Vagina (tissue), 2 donors: ENCODE data around the gene SPOCK1. TPM values are rescaled to one million over a fixed set of nuclear protein-coding genes. Genes with fewer than 3 reads are reported as not detected.

Source experiments
- DNase-seq, 2 donors: peaks; one replicate each; pipeline ENCODE4 v3.0.0-alpha.2; 2017; ENCODE audit errors: extremely low spot score in 2 of 2
- H3K27ac ChIP-seq: fragments of 200-600 bp; sonication (generic); one replicate; pipeline ENCODE4 v1.5.1; 2019
- H3K27me3 ChIP-seq: fragments of 200-600 bp; sonication (generic); one replicate; pipeline ENCODE4 v1.5.1; 2019
- H3K36me3 ChIP-seq, 2 donors: fragments of 200-600 bp; sonication (generic); one replicate each; pipeline ENCODE4 v1.5.1; 2017 to 2019
- H3K4me1 ChIP-seq: fragments of 200-600 bp; sonication (generic); one replicate; pipeline ENCODE4 v1.5.1; 2019
- H3K4me3 ChIP-seq, 2 donors: fragments of 200-600 bp; sonication (generic); 1 replicate in 1 of 2; 2 replicates in 1 of 2; pipeline ENCODE4 v1.5.1; 2016 to 2019
- H3K9me3 ChIP-seq: fragments of 200-600 bp; sonication (generic); one replicate; pipeline ENCODE4 v1.5.1; 2019
- CTCF ChIP-seq, 3 experiments: fragments of 450-650 bp in 2 of 3; fragments of 200-600 bp in 1 of 3; sonication (generic) in 1 of 3; IDR thresholded peaks; one replicate each; pipeline ENCODE4 v1.5.1; 2017 to 2019; ENCODE audit warnings: antibody characterized with exemption in 3 of 3, mild to moderate bottlenecking in 2 of 3, moderate library complexity in 2 of 3
- POLR2A ChIP-seq, 2 donors: fragments of 450-650 bp; IDR thresholded peaks; one replicate each; pipeline ENCODE4 v1.6.1; 2017; ENCODE audit warnings: antibody characterized with exemption in 2 of 2, mild to moderate bottlenecking in 2 of 2, moderate library complexity in 2 of 2
- POLR2AphosphoS5 ChIP-seq, 2 donors: sonication (generic); formaldehyde crosslinking; IDR thresholded peaks; one replicate each; pipeline ENCODE4 v1.9.0; 2017; ENCODE audit warnings: antibody characterized with exemption in 2 of 2, mild to moderate bottlenecking in 2 of 2, low read depth in 1 of 2; ENCODE audit not compliant: insufficient read depth in 1 of 2
- intact Hi-C: fragments of 100-400 bp; cut with DNase I; formaldehyde crosslinking; loops from one replicate; pipeline ENCODE4 v1.15.1; 2023
- total RNA-seq: library from RNA; depleted of rRNA; stranded (reverse); fragments of >200 nt; gene quantifications from one replicate; pipeline ENCODE4 v1.2.3, GENCODE V29; 2016

The SPOCK1 gene
- total RNA-seq, 1 donor from 2014 or later: 70.7 TPM

GRCh38 chr5:136984772-136985446 is 514.2 kb downstream of the SPOCK1 start:
- intact Hi-C loops: no loop called here
- no peak for DNase-seq
- H3K36me3 ChIP-seq: no peaks in the 10 kb centered on the region
- H3K4me1 ChIP-seq: no peaks in the 10 kb centered on the region
- no peak overlapping the region for H3K27ac ChIP-seq
- H3K27me3 ChIP-seq: no peaks in the 10 kb centered on the region
- no peaks in the 10 kb centered on the region for H3K9me3 ChIP-seq
- TF ChIP-seq POLR2A (IDR thresholded peaks at IDR 0.05): no peak
- TF ChIP-seq CTCF (IDR thresholded peaks at IDR 0.05): no peak
- TF ChIP-seq POLR2AphosphoS5 (IDR thresholded peaks at IDR 0.05; ENCODE audit: insufficient read depth in 1 of 2, low read depth in 1 of 2): no peak
- H3K4me3 ChIP-seq: no peak overlapping the region

GRCh38 chr5:136981936-136982335 is 517.2 kb downstream of the SPOCK1 start:
- H3K27ac ChIP-seq: no peak overlapping the region
- H3K4me1 ChIP-seq: no peaks in the 10 kb centered on the region
- no peak for TF ChIP-seq CTCF (IDR thresholded peaks at IDR 0.05)
- TF ChIP-seq POLR2AphosphoS5 (IDR thresholded peaks at IDR 0.05; ENCODE audit: insufficient read depth in 1 of 2, low read depth in 1 of 2): no peak
- no peak for TF ChIP-seq POLR2A (IDR thresholded peaks at IDR 0.05)
- no peaks in the 10 kb centered on the region for H3K9me3 ChIP-seq
- intact Hi-C loops: no loop called here
- no peaks in the 10 kb centered on the region for H3K27me3 ChIP-seq
- no peak overlapping the region for H3K4me3 ChIP-seq
- H3K36me3 ChIP-seq: no peaks in the 10 kb centered on the region
- DNase-seq: no peak

- DNase-seq: no peak
- Histone ChIP-seq H3K4me1 (no peaks in the 10 kb centered on the region), H3K9me3 (no peaks in the 10 kb centered on the region), H3K27me3 (no peaks in the 10 kb centered on the region), H3K27ac (no peak overlapping the region), H3K36me3 (no peaks in the 10 kb centered on the region), H3K4me3 (no peak overlapping the region)
- intact Hi-C loops: no loop called here
- no peak for TF ChIP-seq POLR2AphosphoS5 (IDR thresholded peaks at IDR 0.05; ENCODE audit: insufficient read depth in 1 of 2, low read depth in 1 of 2)
- no peak for TF ChIP-seq CTCF (IDR thresholded peaks at IDR 0.05)
- TF ChIP-seq POLR2A (IDR thresholded peaks at IDR 0.05): no peak
These were observed 520.0 kb downstream of the SPOCK1 start for GRCh38 chr5:136979131-136979530.

- H3K4me3 ChIP-seq: no peak overlapping the region
- no peaks in the 10 kb centered on the region for H3K27me3 ChIP-seq
- intact Hi-C loops: no loop called here
These were observed 535.6 kb downstream of the SPOCK1 start for GRCh38 chr5:136963504-136963903.

More at GRCh38 chr5:136963504-136963903, 535.6 kb downstream of the SPOCK1 start:
- TF ChIP-seq POLR2A (IDR thresholded peaks at IDR 0.05) (no peak), CTCF (IDR thresholded peaks at IDR 0.05) (no peak), POLR2AphosphoS5 (IDR thresholded peaks at IDR 0.05; ENCODE audit: insufficient read depth in 1 of 2, low read depth in 1 of 2) (no peak)
- Histone ChIP-seq H3K9me3 (no peaks in the 10 kb centered on the region), H3K27ac (no peak overlapping the region), H3K4me1 (no peaks in the 10 kb centered on the region), H3K36me3 (no peaks in the 10 kb centered on the region)
- DNase-seq: no peak
